Mesenteric fat pad (tissue), 1 donor: Measurements from ENCODE around the gene ATRIP. TPM values are rescaled to one million over a fixed set of nuclear protein-coding genes. Genes with fewer than 3 reads are reported as not detected.

Source experiments
- DNase-seq: peaks from one replicate; pipeline ENCODE4 v3.0.0-alpha.2; 2020; ENCODE audit warnings: low spot score
- total RNA-seq: library from RNA; stranded (reverse); fragmentation: NEBNext Ultra II Directional; extraction: Animal tissue kit (Norgen Biotek cat#: 25700); gene quantifications from one replicate; pipeline ENCODE4 v1.2.1, GENCODE V29; 2021
- donor health status: DM: yes; HTN: yes; CAD: no.

Gene ATRIP
- total RNA-seq, 1 donor from 2014 or later: 7.2 TPM

DNA sequence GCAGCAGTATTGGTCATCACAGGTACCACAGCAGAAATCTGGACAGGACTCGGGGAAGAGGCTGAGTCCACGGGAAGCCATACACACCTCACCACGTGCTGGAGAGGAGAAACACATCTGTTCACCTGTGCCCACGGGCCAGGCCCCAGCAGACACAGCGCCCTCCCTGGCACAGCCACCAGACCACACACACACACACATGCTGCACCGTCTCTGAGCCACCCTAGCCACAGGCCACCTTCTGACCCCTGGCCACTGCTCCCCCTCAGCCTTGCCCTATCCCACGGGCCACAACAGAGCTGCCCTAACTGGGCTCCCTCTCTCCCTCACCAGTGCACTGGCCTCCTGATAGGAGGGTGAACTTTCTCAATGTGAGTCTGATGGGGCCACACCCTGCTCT, 54.7 kb downstream of the ATRIP start:
- no peak for DNase-seq

DNA sequence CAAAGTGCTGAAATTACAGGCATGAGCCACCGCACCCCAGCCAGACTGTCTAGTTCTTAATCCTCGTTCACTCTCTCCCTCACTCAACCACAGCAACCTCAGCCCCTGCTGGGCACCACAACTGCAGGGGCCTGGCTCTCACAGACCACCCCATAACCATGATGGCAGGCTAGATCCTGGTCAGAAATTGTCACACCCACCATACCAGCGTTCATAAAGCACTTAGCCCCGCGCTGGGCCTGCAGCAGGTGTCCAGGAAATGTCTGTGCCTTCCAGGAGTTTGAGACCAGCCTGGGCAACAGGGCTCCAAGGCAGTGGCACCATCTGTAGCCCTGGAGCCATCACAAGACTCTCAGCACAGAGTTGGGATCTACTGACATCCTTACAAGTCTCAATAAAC, 55.6 kb downstream of the ATRIP start:
- no peak for DNase-seq

DNA sequence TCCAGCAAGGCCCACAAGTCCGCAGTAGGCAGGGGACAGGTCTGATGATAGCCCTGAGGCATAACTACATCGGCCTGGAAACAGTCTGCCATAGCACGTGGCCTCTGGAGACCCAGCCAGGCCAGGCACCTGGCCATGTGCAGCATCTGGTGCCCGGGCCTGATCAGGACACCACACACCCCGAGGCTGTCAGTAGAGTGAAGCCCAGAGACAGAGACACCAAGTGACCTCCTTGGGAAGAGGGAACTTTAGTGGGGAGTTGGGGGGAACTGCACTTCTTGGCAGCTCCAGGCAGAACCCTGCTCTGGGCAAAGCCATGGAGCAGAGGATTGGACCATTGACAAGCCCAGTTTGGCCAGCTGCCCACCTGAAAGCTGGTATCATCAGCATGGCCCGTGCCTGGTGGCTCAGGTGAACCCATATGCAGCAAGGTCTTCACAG, 56.2 kb downstream of the ATRIP start:
- no peak for DNase-seq

DNA sequence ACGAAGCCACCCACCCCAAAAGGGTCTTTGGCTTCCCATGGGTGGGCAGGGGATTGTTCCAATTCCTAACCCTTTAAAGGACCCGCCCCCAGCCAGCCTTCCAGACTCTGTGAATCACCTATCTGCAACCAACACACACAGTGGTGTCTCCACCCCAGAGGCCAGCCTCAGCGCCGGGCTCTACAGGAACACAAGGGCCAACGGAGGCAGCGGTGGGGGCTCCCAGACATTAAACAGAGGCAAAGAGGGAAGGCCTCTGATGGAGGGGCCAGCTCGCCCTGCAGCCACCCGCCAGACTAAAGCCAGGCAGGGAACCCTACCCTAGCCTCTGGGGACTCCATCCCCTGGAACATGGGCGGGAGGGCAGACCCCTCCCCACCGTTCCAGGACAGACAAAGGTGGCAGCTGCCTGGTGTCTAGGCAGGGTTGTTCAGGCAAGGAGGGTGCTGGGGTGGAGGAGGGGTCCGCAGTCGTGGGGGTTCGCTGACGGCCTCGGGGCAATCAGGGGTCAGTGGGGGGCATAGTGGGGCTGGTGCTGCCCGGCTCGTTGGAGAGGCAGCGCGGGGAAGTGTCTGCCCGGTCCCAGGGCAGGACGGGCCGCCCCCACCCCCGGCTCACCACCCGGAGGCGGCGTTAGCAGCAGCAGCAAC, 57.0 kb downstream of the ATRIP start:
- DNase-seq: no peak

DNA sequence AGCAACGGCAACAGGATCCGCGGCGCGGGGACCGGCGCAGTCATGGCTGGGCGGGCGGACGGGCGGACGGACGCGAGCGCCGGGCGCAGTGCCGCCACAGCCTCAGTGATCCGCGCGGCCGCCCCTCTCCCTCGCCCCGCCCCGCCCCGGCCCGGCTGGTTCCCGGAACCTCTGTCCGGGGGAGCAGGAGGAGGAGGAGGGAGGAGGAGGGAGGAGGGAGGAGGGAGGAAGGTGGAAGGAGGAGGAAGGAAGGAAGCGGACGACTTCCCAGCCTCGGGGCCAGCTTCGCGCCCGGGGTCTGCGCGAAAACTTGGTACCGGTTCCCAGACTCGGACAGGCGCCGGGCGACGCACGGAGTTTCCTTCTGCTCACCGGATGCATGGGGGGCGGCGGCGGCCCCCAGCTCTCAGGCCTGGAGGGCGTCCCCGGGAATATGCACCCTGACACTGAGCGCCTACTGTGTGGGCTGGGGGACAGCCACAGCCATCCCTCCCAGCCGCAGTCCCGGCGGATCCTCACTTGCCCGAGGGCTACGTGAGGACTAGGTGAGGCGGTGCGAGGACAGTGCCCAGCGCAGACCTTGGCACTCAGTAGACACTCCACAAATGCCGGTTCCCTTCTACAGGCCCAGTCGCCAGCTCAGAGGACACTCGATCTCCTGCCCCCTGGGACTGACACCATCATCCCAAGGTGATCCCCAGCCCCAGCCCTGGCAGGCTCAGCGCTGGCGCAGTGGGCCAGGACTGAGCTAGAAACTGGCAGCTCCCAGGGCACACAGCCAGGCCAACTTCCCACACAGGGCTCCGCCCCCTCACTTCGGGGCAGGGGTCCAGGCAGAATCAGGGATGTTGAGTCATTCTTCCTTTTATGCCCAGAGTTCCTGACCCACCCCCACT, 57.8 kb downstream of the ATRIP start, which contains the start of gene SHISA5:
Gene SHISA5, minus strand, starts transcription at position 124 of the 896 bp plus-strand sequence. Its CDS starts 80 bp downstream, at position 44.
- DNase-seq: peak; percentile 96

DNA sequence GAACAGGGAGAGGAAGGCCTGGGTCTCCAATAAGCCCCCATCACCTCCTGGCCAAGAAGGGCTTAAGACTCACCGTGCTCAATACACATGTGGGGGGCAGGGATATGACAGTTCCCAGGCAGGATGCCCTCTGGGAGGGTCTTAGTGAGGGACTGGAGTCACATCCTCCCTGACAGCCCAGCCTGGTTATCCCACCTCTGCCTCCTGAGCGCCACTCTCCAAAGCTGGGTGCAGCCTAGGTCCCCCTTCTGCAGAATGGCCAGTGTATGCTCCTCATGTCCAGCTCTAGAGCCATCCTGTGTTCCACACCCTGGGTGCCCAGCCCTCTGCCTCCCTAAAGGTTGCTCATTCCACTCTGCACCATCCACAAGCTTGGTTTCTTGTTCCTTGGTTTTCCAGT, 58.6 kb downstream of the ATRIP start:
- DNase-seq: no peak

DNA sequence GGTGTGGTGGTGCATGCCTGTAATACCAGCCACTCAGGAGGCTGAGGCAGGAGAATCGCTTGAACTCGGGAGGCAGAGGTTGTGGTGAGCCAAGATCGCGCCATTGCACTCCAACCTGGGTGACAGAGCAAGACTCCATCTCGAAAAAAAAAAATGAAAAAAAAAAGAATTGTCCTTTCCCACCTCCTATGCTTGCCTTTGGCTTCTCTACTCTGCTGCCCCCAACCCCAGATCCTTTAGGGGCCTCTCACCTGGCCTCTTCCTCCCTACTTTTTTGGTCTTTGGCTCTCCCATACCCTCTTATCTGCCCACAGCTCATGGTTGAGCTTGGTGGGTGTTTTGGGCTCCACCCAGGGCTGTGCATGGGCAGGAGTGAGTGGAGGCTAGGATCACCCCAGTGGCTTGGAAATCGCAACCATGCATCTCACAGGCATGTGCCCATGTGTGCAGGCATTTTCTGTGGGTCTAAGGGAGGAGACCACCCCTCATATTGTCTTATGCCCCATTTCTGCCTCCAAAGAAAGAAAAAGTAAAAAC, 59.5 kb downstream of the ATRIP start:
- no peak for DNase-seq

DNA sequence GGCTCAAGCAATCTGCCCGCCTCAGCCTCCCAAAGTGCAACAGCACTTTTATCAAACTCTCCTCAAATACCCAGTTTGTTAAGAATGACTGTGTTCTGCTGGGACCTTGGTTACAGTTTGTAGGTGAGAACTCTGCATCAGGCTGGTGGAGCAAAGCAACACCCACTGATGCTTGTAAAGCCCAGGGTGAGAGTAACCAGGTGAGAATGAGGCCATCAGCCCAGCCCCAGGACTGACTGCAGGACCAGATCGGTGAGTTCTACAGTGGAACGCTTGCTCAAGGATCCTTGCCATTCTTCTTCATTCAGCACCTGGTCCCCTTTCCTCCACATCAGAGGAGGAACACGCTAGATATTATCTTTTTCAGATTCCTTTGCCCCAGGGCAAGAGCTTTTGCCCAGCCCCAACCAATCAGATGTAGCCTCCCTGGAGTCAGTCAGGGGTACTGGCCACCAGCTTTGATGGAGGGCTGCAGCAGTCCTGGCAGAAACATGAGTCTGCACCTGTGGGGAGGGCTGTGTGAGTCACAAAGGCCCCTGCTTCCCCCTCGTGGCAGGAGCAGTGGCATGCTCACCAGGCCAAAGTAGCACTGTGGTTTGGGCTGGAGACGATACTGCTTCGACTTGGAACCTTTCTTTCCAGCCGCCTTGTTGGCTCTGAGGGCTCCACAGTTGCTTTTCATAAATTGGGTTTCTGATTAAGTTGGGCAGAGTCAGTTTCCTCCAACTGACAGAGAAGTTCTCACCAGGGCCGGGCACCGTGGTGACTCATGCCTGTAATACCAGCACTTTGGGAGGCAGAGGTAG, 60.9 kb downstream of the ATRIP start:
- DNase-seq: no peak

DNA sequence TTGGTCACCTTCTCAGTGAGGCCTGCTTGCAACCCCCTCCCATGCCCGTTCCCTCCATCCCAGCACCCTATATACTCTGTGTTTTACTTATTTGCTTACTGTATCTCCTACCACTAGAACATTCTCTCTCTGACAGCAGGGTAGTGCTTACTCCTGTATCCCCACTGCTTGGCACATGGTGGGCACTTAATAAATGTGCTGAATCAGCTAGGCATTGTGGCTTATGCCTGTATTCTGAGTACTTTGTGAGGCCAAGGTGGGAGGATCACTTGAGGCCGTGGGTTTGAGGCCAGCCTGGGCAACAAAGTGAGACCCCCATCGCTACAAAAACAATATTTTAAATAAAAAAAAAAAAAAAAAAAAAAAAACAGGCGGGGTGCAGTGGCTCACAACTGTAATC, 65.0 kb downstream of the ATRIP start:
- DNase-seq: no peak

DNA sequence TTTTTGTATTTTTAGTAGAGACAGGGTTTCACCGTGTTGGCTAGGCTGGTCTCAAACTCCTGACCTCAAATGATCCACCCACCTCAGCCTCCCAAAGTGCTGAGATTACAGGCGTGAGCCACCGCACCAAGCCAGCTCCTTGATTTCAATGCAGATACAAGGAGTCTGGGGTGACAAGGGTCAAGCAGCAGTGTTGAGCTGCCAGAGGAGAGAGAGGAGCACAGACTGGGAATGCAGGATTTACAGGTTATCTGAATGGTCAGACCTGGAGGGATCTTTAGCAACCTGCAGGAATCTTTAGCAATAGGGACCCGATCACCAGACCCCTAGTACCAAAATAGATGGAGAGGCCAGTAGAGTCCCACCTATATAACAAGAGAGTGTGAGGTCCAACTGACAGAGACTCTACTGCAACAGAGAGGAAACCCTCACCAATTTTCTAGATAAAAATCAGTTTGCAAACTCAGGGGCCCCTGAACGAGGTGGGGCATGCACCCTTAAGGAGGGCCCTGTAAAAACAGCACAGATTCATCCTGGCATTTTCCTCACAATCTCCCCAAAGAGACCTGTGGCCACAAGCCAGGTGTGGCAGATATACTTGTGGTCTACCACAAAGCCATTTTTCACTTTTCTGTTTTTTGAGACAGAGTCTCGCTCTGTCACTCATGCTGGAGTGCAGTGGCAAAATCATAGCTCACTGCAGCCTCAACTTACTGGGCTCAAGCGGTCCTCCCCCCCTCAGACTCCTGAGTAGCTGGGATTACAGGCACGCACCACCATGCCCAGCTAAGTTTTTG, 68.1 kb downstream of the ATRIP start:
- no peak for DNase-seq

Other genes starting within 250 kb of the ATRIP start
- 0.48 TPM for gene CAMP, start 223.2 kb upstream of the ATRIP start, total RNA-seq
- gene ZNF589, start 205.6 kb upstream of the ATRIP start, total RNA-seq: 6.4 TPM
- gene NME6, start 145.4 kb upstream of the ATRIP start, total RNA-seq: 23.9 TPM
- gene SPINK8, start 113.1 kb upstream of the ATRIP start, total RNA-seq: not detected
- not detected for gene FBXW12, start 74.5 kb upstream of the ATRIP start, total RNA-seq
- gene PLXNB1, start 16.7 kb upstream of the ATRIP start, total RNA-seq: 40.0 TPM
- 11.6 TPM for gene CCDC51, start 6.6 kb upstream of the ATRIP start, total RNA-seq
- gene TMA7, start 6.5 kb upstream of the ATRIP start, total RNA-seq: 144 TPM
- 170 TPM for gene SHISA5, start 57.4 kb downstream of the ATRIP start, total RNA-seq
- 4.6 TPM for gene PFKFB4, start 110.1 kb downstream of the ATRIP start, total RNA-seq
- not detected for gene UCN2, start 117.0 kb downstream of the ATRIP start, total RNA-seq
- gene COL7A1, start 148.6 kb downstream of the ATRIP start, total RNA-seq: 0.84 TPM
- gene UQCRC1, start 162.9 kb downstream of the ATRIP start, total RNA-seq: 148 TPM
- not detected for gene TMEM89, start 175.0 kb downstream of the ATRIP start, total RNA-seq
- gene SLC26A6, start 188.7 kb downstream of the ATRIP start, total RNA-seq: 11.5 TPM
- gene CELSR3, start 216.1 kb downstream of the ATRIP start, total RNA-seq: 0.64 TPM
- gene NCKIPSD, start 239.2 kb downstream of the ATRIP start, total RNA-seq: 19.9 TPM